Stimulated activated CD4-positive, alpha-beta T cell treated with anti-CD3 and anti-CD28 coated beads, Interleukin-4, amount 100 ng/mL, for 1 hour (primary cell): ENCODE measurements around the gene AK2.
"Not testable (repeated sequence)": the region's sequence is repeated elsewhere in the genome, so short reads cannot be mapped to it uniquely, and the experiment has no call there.

Source experiments
- DNase-seq: peaks from one replicate; pipeline ENCODE4 v3.0.0-alpha.2; 2020

The AK2 gene

DNA sequence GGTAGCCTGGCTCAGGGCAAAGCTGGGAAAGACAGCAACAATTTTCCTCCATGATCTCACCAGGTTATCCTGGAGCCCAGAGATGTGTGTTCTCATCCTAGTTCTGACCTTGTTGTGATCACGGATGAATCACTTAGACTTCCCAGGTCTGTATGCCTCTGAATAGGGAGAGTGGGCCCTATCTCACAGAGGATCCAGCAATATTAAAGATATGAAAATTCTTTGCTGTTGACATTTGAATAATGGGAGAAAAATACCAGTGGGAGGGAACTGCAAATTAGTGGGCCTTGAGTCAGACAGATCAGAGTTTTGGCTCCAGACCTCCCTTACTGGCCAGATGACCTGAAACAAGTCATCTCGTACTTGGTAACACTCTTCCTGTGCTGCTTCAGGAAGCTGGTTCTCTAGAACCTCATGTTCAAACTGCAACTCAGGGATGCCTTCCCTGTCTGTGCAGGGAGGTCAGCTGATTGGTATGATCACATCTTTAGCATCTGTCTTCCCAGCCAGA lies 39.2 kb downstream of the AK2 start:
- no peak for DNase-seq

DNA sequence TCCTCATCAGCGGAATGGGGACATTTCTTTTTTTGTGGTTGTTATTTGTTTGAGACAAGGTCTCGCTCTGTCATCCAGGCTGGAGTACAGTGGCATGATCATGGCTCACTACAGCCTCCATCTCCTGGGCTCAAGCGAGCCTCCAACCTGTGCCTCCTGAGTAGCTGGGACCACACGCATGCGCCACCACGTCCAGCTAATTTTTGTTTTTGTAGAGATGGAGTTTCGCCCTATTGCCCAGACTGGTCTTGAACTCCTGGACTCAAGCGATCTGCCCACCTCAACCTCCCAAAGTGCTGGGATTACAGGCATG lies 43.4 kb downstream of the AK2 start:
- DNase-seq, result not testable (repeated sequence)

- peak; percentile 37 for DNase-seq
These were observed 44.0 kb downstream of the AK2 start for GRCh38 chr1:32992489-32993323.

GRCh38 chr1:32991819-32992488 lies 44.7 kb downstream of the AK2 start:
- DNase-seq, result no peak

- no peak for DNase-seq
These were observed 45.3 kb downstream of the AK2 start for GRCh38 chr1:32991386-32991785.

DNA sequence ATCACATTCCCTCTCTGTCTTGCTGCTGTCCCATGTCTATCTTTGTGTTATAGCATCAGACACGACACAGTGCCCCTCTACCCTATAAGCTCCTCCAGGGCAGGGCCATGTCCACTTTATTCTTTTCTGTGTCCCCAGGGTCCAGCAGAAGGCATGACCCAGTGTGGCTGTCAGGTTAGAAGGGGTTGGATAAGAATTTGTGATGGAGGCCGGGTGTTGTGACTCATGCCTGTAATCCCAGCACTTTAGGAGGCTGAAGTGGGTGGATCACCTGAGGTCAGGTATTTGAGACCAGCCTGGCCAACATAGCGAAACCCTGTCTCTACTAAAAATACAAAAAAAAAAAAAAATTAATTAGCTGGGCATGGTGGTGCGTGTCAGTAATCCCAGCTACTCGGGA lies 45.8 kb downstream of the AK2 start:
- DNase-seq, result no peak

DNA sequence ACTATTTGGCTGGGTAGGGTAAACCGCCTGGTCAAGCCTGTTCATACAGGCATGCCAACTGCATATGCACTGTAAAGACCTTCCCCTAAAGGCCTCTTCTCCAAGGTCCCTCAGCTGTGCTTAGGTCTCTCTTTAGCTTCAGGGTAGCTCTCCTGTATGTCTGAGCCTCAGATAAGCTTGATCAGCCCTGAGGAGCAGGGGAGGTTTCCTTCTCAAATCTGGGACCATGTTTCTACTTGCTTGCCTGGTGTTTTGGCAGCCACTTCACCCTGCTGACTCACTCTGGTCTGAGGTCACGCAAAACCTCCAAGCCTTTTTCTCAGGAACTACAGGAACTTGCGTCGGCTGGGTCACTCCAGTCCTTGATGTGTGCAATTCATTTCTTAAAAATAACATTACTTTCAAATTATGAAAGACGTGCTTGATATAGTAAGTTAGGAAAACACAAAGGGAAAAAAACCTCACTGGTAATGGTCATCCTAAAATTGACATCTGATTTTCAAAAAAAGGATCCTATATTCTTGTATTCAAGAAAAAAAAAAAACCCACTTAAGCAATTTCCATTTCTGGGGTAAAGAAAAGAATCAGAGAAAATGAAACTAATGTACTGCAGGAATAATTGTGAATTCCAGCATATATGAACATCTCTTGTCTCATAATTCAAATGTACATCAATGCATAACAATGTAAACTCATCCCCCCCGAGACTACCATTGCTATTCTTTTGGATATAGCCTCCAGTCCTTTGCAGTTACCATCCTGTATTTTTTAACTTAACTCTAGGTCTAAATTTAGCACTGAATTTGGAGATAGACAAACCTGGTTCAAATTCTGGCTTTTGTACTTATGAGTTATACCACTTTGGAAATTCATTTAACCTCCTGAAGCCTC lies 47.3 kb downstream of the AK2 start:
- DNase-seq, result peak; percentile 19

DNA sequence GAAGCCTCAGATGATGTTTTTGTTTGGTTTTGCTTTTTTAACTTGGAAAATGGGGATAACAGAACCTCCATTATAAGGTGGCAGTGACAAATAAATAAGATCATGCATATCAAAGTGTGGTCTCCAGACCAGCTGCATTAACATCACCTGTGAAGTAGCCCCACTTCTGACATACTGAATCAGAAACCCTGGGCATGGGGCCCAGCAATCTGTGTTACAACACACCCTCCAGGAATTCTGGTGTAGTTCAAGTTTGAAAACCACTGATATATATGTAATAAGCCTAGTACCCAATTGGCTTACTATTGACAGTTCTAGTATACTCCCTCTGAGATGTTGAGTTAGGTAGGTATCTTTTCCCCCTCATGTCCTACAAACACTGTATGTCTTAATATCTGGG lies 48.0 kb downstream of the AK2 start:
- no peak for DNase-seq

DNA sequence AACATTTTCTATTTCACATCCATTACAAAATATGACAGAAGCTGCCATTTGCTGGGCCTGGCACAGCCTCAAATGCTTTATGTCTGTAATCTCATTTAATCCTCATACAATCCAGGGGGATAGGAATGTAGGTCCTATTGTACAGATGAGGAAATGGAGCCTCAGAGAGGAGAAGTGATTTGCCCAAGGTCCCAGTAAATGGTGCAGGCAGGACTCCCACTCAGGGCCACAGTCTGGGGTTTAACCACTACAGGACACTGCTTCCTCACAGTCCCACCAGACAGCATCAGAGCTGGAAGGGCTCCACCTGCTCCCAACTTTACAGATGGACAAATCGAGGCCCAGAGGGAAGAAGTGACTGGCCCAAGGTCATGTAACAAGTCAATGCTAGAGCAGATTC lies 51.5 kb downstream of the AK2 start:
- DNase-seq, result no peak

- DNase-seq, result no peak
These were observed 52.1 kb downstream of the AK2 start for GRCh38 chr1:32984455-32985171.

GRCh38 chr1:32984090-32984454 lies 52.6 kb downstream of the AK2 start:
- no peak for DNase-seq

GRCh38 chr1:32983020-32983419 lies 53.7 kb downstream of the AK2 start:
- DNase-seq, result no peak

GRCh38 chr1:32981003-32981901 lies 55.4 kb downstream of the AK2 start:
- DNase-seq, result peak; percentile 55

GRCh38 chr1:32980080-32980479 lies 56.6 kb downstream of the AK2 start:
- DNase-seq, result no peak

- no peak for DNase-seq
These were observed 57.8 kb downstream of the AK2 start for GRCh38 chr1:32978854-32979253.

GRCh38 chr1:32977546-32978087 lies 59.1 kb downstream of the AK2 start:
- DNase-seq, result no peak

- not testable (repeated sequence) for DNase-seq
These were observed 61.6 kb downstream of the AK2 start for GRCh38 chr1:32975055-32975454.

DNA sequence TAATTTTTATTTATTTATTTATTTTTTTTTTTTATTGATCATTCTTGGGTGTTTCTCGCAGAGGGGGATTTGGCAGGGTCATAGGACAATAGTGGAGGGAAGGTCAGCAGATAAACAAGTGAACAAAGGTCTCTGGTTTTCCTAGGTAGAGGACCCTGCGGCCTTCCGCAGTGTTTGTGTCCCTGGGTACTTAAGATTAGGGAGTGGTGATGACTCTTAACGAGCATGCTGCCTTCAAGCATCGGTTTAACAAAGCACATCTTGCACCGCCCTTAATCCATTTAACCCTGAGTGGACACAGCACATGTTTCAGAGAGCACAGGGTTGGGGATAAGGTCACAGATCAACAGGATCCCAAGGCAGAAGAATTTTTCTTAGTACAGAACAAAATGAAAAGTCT lies 63.2 kb downstream of the AK2 start:
- not testable (repeated sequence) for DNase-seq

GRCh38 chr1:32972814-32973428 lies 63.8 kb downstream of the AK2 start:
- no peak for DNase-seq

- DNase-seq, result no peak
These were observed 65.1 kb downstream of the AK2 start for GRCh38 chr1:32971576-32971975.

GRCh38 chr1:32971156-32971555 lies 65.5 kb downstream of the AK2 start:
- DNase-seq, result no peak
